GM12873 (cell line): ENCODE results near the gene BRINP3.

Experiments used
- TF ChIP-seq, protein P1 (sequence below): IDR thresholded peaks from 2 replicates; pipeline ENCODE4 v1.5.1; 2012; ENCODE audit warnings: low read depth, mild to moderate bottlenecking, moderate library complexity, low read length, control low read depth; ENCODE audit not compliant: insufficient read depth; ENCODE audit errors: missing control alignments

Gene BRINP3

GRCh38 chr1:190168116-190168892 lies 309.4 kb downstream of the BRINP3 start:
- TF ChIP-seq, protein P1, sequence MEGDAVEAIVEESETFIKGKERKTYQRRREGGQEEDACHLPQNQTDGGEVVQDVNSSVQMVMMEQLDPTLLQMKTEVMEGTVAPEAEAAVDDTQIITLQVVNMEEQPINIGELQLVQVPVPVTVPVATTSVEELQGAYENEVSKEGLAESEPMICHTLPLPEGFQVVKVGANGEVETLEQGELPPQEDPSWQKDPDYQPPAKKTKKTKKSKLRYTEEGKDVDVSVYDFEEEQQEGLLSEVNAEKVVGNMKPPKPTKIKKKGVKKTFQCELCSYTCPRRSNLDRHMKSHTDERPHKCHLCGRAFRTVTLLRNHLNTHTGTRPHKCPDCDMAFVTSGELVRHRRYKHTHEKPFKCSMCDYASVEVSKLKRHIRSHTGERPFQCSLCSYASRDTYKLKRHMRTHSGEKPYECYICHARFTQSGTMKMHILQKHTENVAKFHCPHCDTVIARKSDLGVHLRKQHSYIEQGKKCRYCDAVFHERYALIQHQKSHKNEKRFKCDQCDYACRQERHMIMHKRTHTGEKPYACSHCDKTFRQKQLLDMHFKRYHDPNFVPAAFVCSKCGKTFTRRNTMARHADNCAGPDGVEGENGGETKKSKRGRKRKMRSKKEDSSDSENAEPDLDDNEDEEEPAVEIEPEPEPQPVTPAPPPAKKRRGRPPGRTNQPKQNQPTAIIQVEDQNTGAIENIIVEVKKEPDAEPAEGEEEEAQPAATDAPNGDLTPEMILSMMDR = no peak

DNA sequence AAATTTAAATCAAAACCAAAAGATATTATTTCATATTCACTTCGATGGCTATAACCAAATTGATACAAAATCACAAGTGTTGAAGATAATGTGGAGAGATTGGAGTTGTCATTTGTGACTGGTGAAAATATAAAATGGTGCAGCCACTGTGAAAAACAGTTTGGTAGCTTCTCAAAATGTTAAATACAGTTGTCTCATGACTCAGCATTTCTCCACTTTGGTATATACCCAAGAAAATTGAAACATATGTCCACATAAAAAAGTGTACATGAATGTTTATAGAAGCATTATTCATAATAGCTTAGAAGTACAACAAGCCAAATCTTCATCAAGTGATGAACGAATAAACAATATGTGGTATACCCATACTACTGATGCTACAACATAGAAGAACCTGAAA lies 318.5 kb downstream of the BRINP3 start:
- TF ChIP-seq, protein P1 = no peak

GRCh38 chr1:190154744-190155143 lies 322.9 kb downstream of the BRINP3 start:
- TF ChIP-seq, protein P1 = no peak

DNA sequence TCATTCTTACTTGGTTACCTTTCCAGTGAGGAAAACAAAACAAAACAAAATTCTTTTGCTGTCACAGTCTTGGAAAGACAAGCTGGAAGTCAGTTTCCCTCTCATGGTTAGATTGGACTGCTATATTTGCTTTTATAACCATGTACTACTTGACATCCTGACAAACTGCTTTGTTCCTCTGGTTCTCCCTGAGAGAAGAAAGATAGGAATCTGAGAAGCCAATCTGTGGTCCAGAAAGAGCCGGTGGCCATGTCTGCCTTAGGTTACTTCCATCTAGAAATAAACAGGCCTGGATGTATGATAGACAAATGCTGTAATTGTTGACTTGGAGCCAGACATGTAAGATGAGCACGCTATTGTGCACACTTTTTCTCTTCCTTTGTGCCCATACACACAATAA lies 330.0 kb downstream of the BRINP3 start:
- TF ChIP-seq, protein P1 = no peak

- TF ChIP-seq, protein P1 = no peak
These were observed 333.0 kb downstream of the BRINP3 start for GRCh38 chr1:190144650-190145049.

DNA sequence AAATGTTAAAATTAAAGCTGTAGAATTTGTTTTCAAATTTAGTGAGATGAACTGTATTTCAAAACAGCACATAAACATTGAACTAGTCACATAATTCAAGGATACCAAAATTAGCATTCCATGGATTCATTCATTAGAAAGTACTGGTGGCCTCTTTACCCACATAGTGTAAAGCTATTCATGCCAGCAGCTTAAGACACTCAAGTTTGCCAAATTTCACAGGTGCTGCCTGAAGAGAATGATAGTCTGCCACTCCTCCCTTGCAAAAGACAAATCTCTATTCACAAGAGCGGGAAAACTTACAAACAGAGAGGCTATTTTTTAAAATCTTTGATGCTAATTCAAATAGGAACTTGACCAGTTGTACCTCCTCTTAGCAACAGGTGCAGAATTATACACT lies 337.0 kb downstream of the BRINP3 start:
- TF ChIP-seq, protein P1 = no peak

DNA sequence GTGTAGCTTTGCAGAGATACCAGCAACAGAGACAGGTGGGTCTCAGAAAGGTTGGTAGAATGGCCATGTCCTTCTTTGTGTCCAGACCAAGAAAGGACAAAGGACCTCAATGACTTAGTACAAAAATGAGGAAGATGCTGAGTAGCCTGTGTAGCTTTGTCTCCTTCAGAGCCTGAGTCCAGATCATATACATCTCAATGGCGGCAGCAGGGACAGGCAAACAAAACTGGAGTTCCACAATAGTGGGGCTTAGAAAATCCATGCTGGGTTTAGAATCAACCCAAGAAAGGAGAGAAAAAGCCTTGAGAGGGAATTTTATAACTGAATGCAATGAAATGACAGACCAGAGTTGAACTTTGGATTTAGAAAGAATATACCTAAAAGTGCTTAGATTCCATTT lies 339.0 kb downstream of the BRINP3 start:
- TF ChIP-seq, protein P1 = no peak
